ENCODE measurements around the gene HCCS. TPM values are rescaled to one million over a fixed set of nuclear protein-coding genes. Genes with fewer than 3 reads are reported as not detected.

Gene HCCS
- total and polyA plus RNA-seq, 9 donors: 6.0 to 28.2 (median 14.2) TPM

GRCh38 chrX:11073381-11073780 is 37.8 kb upstream of the HCCS start:
- DNase-seq: no peak

GRCh38 chrX:11080741-11081305 is 30.3 kb upstream of the HCCS start:
- H3K36me3 ChIP-seq: no peaks in the 10 kb centered on the region
- DNase-seq: no peak
- 78 to 83% (median 83%) methylated on average over 4 of the region's 4 CpGs for WGBS, 3 donors
- no peaks in the 10 kb centered on the region for H3K27me3 ChIP-seq
- no peak overlapping the region for H3K27ac ChIP-seq
- H3K4me1 ChIP-seq (ENCODE audit: insufficient read depth): no peaks in the 10 kb centered on the region
- TF ChIP-seq EP300 (IDR thresholded peaks at IDR 0.05) (no peak), CTCF (IDR thresholded peaks at IDR 0.05) (no peak), POLR2A (IDR thresholded peaks at IDR 0.05) (no peak)
- H3K9me3 ChIP-seq: no peaks in the 10 kb centered on the region
- intact Hi-C loops (cut with DNase I): loop anchor here in 1 of 4 donors (10.0 kb wide), 1 partner anchor 196 kb away; no protein-coding TSS in a partner anchor
- no peak overlapping the region for H3K4me3 ChIP-seq

More at GRCh38 chrX:11073381-11073780, 37.8 kb upstream of the HCCS start:
- WGBS, 3 donors: 76 to 77% (median 76%) methylated on average over 1 of the region's 1 CpG
- Histone ChIP-seq H3K27ac (no peak overlapping the region), H3K36me3 (no peaks in the 10 kb centered on the region), H3K27me3 (no peaks in the 10 kb centered on the region), H3K9me3 (no peaks in the 10 kb centered on the region), H3K4me3 (no peak overlapping the region), H3K4me1 (ENCODE audit: insufficient read depth) (no peaks in the 10 kb centered on the region)
- TF ChIP-seq POLR2A (IDR thresholded peaks at IDR 0.05) (no peak), CTCF (IDR thresholded peaks at IDR 0.05) (no peak), EP300 (IDR thresholded peaks at IDR 0.05) (no peak)
- intact Hi-C loops (cut with DNase I): no loop called here

- Histone ChIP-seq H3K9me3 (no peaks in the 10 kb centered on the region), H3K4me3 (no peak overlapping the region), H3K27ac (no peak overlapping the region), H3K27me3 (no peaks in the 10 kb centered on the region), H3K36me3 (no peaks in the 10 kb centered on the region), H3K4me1 (ENCODE audit: insufficient read depth) (no peaks in the 10 kb centered on the region)
- DNase-seq: no peak
- no peak for TF ChIP-seq CTCF (IDR thresholded peaks at IDR 0.05)
- no peak for TF ChIP-seq EP300 (IDR thresholded peaks at IDR 0.05)
- no peak for TF ChIP-seq POLR2A (IDR thresholded peaks at IDR 0.05)
- WGBS, 3 donors: 49 to 59% (median 59%) methylated on average over 2 of the region's 2 CpGs
- intact Hi-C loops (cut with DNase I): loop anchor here in 1 of 4 donors (10.0 kb wide), 1 partner anchor 197 kb away; no protein-coding TSS in a partner anchor
Observed at GRCh38 chrX:11081511-11081910, 29.6 kb upstream of the HCCS start.

- Histone ChIP-seq H3K36me3 (no peaks in the 10 kb centered on the region), H3K4me1 (ENCODE audit: insufficient read depth) (no peaks in the 10 kb centered on the region), H3K4me3 (no peak overlapping the region), H3K9me3 (no peaks in the 10 kb centered on the region), H3K27me3 (no peaks in the 10 kb centered on the region), H3K27ac (no peak overlapping the region)
- TF ChIP-seq CTCF (IDR thresholded peaks at IDR 0.05) (no peak), EP300 (IDR thresholded peaks at IDR 0.05) (no peak), POLR2A (IDR thresholded peaks at IDR 0.05) (no peak)
- DNase-seq: no peak
- intact Hi-C loops (cut with DNase I): loop anchor here in 1 of 4 donors (10.0 kb wide), 1 partner anchor 201 kb away; no protein-coding TSS in a partner anchor
- 30 to 63% (median 49%) methylated on average over 1 of the region's 1 CpG for WGBS, 3 donors
Observed at GRCh38 chrX:11085305-11085704, 25.8 kb upstream of the HCCS start.

Data from ovary (tissue), 9 donors.